Osteocyte (in vitro differentiated cells): Measurements from ENCODE around the gene OLFML2A. TPM values are rescaled to one million over a fixed set of nuclear protein-coding genes. Genes with fewer than 3 reads are reported as not detected.

ENCODE experiments used
- DNase-seq: peaks from one replicate; pipeline ENCODE4 v3.0.0; 2021; ENCODE audit warnings: mixed read lengths; ENCODE audit not compliant: unreplicated experiment; ENCODE audit errors: extremely low spot score
- H3K27ac Mint-ChIP-seq: one replicate; pipeline ENCODE4 v1.8.0; 2021; ENCODE audit warnings: mild to moderate bottlenecking, mixed read lengths; ENCODE audit not compliant: unreplicated experiment
- H3K27me3 Mint-ChIP-seq: one replicate; pipeline ENCODE4 v1.8.0; 2021; ENCODE audit warnings: mixed read lengths; ENCODE audit not compliant: unreplicated experiment
- H3K36me3 Mint-ChIP-seq: one replicate; pipeline ENCODE4 v1.8.0; 2021; ENCODE audit warnings: mixed read lengths; ENCODE audit not compliant: unreplicated experiment
- H3K4me1 Mint-ChIP-seq: one replicate; pipeline ENCODE4 v1.8.0; 2021; ENCODE audit warnings: mixed read lengths; ENCODE audit not compliant: unreplicated experiment
- H3K4me3 Mint-ChIP-seq: one replicate; pipeline ENCODE4 v1.8.0; 2021; ENCODE audit warnings: mild to moderate bottlenecking, moderate library complexity, mixed read lengths; ENCODE audit not compliant: unreplicated experiment
- H3K9me3 Mint-ChIP-seq: one replicate; pipeline ENCODE4 v1.8.0; 2021; ENCODE audit warnings: mixed read lengths; ENCODE audit not compliant: unreplicated experiment
- CTCF ChIP-seq: fragments of 200-600 bp; sonication (generic); IDR thresholded peaks from 2 replicates; pipeline ENCODE4 v1.5.0; 2021; ENCODE audit warnings: antibody characterized with exemption, mild to moderate bottlenecking, moderate library complexity
- total RNA-seq: library from RNA; stranded (reverse); gene quantifications from 2 replicates; pipeline ENCODE4 v1.2.1, GENCODE V29; 2021

Gene OLFML2A
- total RNA-seq, 1 donor from 2014 or later, result 146 TPM

GRCh38 chr9:124759327-124759726 lies 17.6 kb upstream of the OLFML2A start:
- H3K36me3 Mint-ChIP-seq, result peaks cover 4% of the 10 kb centered on the region
- no peak for TF ChIP-seq CTCF
- H3K9me3 Mint-ChIP-seq, result no peaks in the 10 kb centered on the region
- peaks cover 9% of the 10 kb centered on the region for H3K4me1 Mint-ChIP-seq
- no peak overlapping the region for H3K27ac Mint-ChIP-seq
- H3K27me3 Mint-ChIP-seq, result peaks cover 78% of the 10 kb centered on the region
- DNase-seq, result no peak
- H3K4me3 Mint-ChIP-seq, result no peak overlapping the region

- no peak overlapping the region for H3K27ac Mint-ChIP-seq
- no peaks in the 10 kb centered on the region for H3K9me3 Mint-ChIP-seq
- TF ChIP-seq CTCF, result no peak
- peaks cover 78% of the 10 kb centered on the region for H3K27me3 Mint-ChIP-seq
- no peak for DNase-seq
- H3K4me1 Mint-ChIP-seq, result peaks cover 7% of the 10 kb centered on the region
- H3K4me3 Mint-ChIP-seq, result no peak overlapping the region
- H3K36me3 Mint-ChIP-seq, result peaks cover 4% of the 10 kb centered on the region
Measured at GRCh38 chr9:124760719-124761118, 16.2 kb upstream of the OLFML2A start.

- Mint-ChIP-seq H3K36me3 (peaks cover 4% of the 10 kb centered on the region), H3K27ac (no peak overlapping the region), H3K9me3 (no peaks in the 10 kb centered on the region), H3K27me3 (peaks cover 78% of the 10 kb centered on the region), H3K4me3 (no peak overlapping the region), H3K4me1 (peaks cover 7% of the 10 kb centered on the region)
- no peak for TF ChIP-seq CTCF
- no peak for DNase-seq
Measured at GRCh38 chr9:124761196-124761595, 15.7 kb upstream of the OLFML2A start.

- Mint-ChIP-seq H3K36me3 (peaks cover 4% of the 10 kb centered on the region), H3K4me3 (no peak overlapping the region), H3K27me3 (peaks cover 77% of the 10 kb centered on the region), H3K4me1 (peaks cover 7% of the 10 kb centered on the region), H3K9me3 (no peaks in the 10 kb centered on the region), H3K27ac (no peak overlapping the region)
- TF ChIP-seq CTCF, result no peak
- DNase-seq, result no peak
Measured at GRCh38 chr9:124761710-124762109, 15.2 kb upstream of the OLFML2A start.

GRCh38 chr9:124762633-124763032 lies 14.3 kb upstream of the OLFML2A start:
- no peaks in the 10 kb centered on the region for H3K9me3 Mint-ChIP-seq
- H3K27me3 Mint-ChIP-seq, result peaks cover 76% of the 10 kb centered on the region
- H3K4me1 Mint-ChIP-seq, result peaks cover 7% of the 10 kb centered on the region
- no peak overlapping the region for H3K4me3 Mint-ChIP-seq
- no peak for DNase-seq
- peaks cover 4% of the 10 kb centered on the region for H3K36me3 Mint-ChIP-seq
- no peak overlapping the region for H3K27ac Mint-ChIP-seq
- no peak for TF ChIP-seq CTCF
